Peyer's patch (tissue), 4 donors: Measurements from ENCODE around the gene GABBR2. TPM values are rescaled to one million over a fixed set of nuclear protein-coding genes. Genes with fewer than 3 reads are reported as not detected.

Experiments
- DNase-seq, 3 donors: peaks; one replicate each; pipeline ENCODE4 v3.0.0-alpha.2; 2017 to 2019
- H3K27ac ChIP-seq, 4 donors: fragments of 200-600 bp; sonication (generic); one replicate each; pipeline ENCODE4 v1.5.1; 2016 to 2019
- H3K27me3 ChIP-seq, 2 donors: fragments of 200-600 bp; sonication (generic); one replicate each; pipeline ENCODE4 v1.5.1; 2019
- H3K36me3 ChIP-seq, 3 donors: fragments of 200-600 bp; sonication (generic); one replicate each; pipeline ENCODE4 v1.5.1; 2016 to 2019
- H3K4me1 ChIP-seq, 4 donors: fragments of 200-600 bp; sonication (generic); one replicate each; pipeline ENCODE4 v1.5.1; 2016 to 2019
- H3K4me3 ChIP-seq, 4 donors: fragments of 200-600 bp; sonication (generic); 1 replicate in 3 of 4; 2 replicates in 1 of 4; pipeline ENCODE4 v1.5.1; 2016 to 2019; ENCODE audit warnings: mild to moderate bottlenecking in 1 of 4
- H3K9me3 ChIP-seq, 4 donors: fragments of 200-600 bp; sonication (generic); one replicate each; pipeline ENCODE4 v1.5.1; 2016 to 2019; ENCODE audit warnings: mild to moderate bottlenecking in 1 of 4
- CTCF ChIP-seq, 6 experiments: fragments of 450-650 bp in 4 of 6; fragments of 200-600 bp in 2 of 6; sonication (generic) in 1 of 6; IDR thresholded peaks; one replicate each; pipeline ENCODE4 v1.5.1; 2017 to 2019; ENCODE audit warnings: antibody characterized with exemption in 6 of 6, mild to moderate bottlenecking in 3 of 6, moderate library complexity in 1 of 6
- POLR2A ChIP-seq, 2 donors: fragments of 450-650 bp; IDR thresholded peaks; one replicate each; pipeline ENCODE4 v1.5.1; 2017; ENCODE audit warnings: antibody characterized with exemption in 2 of 2, mild to moderate bottlenecking in 2 of 2, moderate library complexity in 2 of 2
- total RNA-seq, 4 donors: library from RNA; depleted of rRNA; stranded (reverse); fragments of >200 nt; gene quantifications; one replicate each; pipeline ENCODE4 v1.1.0, GENCODE V29; 2016

Gene GABBR2
- total RNA-seq, 4 donors from 2014 or later = not detected

DNA sequence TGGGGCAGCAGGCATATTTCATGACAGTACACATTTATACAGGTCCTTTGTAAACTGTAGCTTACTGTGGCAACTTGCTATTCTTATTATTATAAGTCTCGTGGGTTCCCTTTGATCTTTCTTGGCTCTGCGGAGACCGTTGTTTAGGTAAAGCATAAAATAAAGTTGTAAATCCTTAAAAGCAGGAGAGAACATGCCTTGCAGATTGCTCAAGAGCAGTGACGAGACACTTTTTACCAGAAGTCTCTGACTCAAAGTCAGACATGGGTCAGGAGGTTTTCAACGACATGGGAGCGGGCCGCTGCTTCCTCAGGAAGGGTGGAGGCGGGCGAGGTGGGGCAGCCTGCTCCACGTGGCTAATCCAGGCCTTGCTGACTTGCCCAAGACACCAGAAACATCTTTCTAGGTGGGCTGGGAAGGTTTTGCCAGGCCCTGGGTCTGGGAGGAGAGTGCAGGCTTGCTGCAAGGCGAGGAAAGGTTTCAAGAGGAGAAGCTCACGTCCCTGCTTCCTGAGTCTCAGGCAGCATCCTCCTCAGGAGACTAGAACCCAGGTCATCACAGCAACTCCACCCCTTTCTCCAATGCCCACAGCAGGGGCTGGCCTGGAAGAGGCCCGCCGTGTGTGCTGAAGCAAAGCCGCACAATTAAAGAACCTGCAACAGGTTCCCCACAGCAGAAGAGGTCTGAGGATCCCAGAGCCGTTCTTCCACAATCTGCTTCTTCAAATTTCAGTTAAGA is 459.8 kb downstream of the GABBR2 start:
- peak in 1 of 3 donors; percentile 76 for DNase-seq
- TF ChIP-seq POLR2A (IDR thresholded peaks at IDR 0.05) (no peak), CTCF (IDR thresholded peaks at IDR 0.05) (no peak)
- no peaks in the 10 kb centered on the region for H3K27me3 ChIP-seq
- peaks cover 0 to 37% (median 2%) of the 10 kb centered on the region in 4 donors for H3K4me1 ChIP-seq
- H3K9me3 ChIP-seq = no peaks in the 10 kb centered on the region
- H3K4me3 ChIP-seq = no peak overlapping the region
- peak overlapping the region in 2 of 4 donors; percentile 50 to 59 for H3K27ac ChIP-seq
- peaks cover 0 to 7% (median 0%) of the 10 kb centered on the region in 3 donors for H3K36me3 ChIP-seq

DNA sequence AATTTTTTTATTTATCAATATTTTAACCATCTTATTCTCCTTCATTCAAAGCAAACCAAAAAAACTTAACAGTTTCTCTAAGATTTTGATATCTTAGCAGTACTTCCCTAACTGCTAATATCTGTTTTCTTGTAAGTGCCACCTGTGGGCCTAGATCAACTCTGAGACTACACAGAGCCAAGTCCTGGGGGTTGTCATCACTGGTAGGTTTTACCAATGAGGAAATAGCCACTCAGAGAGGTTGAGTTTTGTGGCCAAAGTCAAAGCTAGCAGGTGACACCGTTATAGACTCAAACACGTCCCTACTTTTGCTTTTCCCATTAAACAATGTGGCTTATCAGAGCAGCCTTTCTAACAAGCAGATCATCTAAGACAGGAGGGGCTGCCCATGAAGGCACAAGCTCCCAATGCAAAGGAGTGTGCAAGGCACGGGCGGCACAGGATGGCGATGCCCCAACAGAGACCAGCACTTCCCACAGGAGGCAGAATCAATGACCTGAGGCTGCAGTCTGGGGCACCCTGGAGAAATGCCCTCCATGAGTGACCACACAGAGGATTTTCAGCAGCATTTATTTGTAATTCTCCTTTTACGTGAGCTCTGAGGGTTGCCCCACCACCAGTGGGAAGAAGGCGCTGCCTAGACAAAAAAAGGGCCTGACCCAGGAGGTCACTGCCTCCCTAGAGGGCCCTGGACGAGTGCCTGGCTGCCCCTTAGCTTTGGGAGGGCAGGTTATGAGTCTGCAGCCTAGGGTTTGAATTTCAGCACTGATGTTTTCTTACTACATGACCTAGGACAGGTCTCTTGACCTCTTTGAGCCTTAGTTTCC is 460.7 kb downstream of the GABBR2 start:
- H3K4me1 ChIP-seq = peaks cover 0 to 29% (median 2%) of the 10 kb centered on the region in 4 donors
- no peak for DNase-seq
- peak overlapping the region in 2 of 4 donors; percentile 50 to 59 for H3K27ac ChIP-seq
- TF ChIP-seq CTCF (IDR thresholded peaks at IDR 0.05) (no peak), POLR2A (IDR thresholded peaks at IDR 0.05) (no peak)
- no peaks in the 10 kb centered on the region for H3K27me3 ChIP-seq
- no peaks in the 10 kb centered on the region for H3K9me3 ChIP-seq
- H3K36me3 ChIP-seq = peaks cover 0 to 14% (median 0%) of the 10 kb centered on the region in 3 donors
- no peak overlapping the region for H3K4me3 ChIP-seq

DNA sequence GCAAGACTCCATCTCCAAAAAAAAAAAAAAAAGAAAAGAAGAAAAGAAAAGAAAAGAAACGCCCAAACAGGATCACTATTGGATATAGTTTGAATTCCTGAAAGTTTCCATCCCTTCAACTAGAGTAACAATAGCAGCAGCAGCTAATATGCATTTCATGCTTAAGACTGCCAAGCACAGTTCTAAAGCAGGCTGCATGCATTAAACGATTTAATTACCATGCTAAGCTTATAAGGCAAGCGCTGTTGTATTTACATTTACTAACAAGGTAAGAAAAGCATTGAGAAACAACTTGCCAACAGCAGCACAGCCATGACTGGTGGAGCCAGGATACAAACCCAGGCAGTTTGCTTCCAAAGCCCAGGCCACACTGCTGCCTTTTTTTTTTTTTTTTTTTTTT is 466.3 kb downstream of the GABBR2 start:
- TF ChIP-seq CTCF (IDR thresholded peaks at IDR 0.05) (no peak), POLR2A (IDR thresholded peaks at IDR 0.05) (no peak)
- no peak for DNase-seq
- H3K36me3 ChIP-seq = peaks cover 0 to 27% (median 0%) of the 10 kb centered on the region in 3 donors
- no peaks in the 10 kb centered on the region for H3K27me3 ChIP-seq
- H3K9me3 ChIP-seq = no peaks in the 10 kb centered on the region
- no peak overlapping the region for H3K27ac ChIP-seq
- H3K4me3 ChIP-seq = no peak overlapping the region
- H3K4me1 ChIP-seq = no peaks in the 10 kb centered on the region

DNA sequence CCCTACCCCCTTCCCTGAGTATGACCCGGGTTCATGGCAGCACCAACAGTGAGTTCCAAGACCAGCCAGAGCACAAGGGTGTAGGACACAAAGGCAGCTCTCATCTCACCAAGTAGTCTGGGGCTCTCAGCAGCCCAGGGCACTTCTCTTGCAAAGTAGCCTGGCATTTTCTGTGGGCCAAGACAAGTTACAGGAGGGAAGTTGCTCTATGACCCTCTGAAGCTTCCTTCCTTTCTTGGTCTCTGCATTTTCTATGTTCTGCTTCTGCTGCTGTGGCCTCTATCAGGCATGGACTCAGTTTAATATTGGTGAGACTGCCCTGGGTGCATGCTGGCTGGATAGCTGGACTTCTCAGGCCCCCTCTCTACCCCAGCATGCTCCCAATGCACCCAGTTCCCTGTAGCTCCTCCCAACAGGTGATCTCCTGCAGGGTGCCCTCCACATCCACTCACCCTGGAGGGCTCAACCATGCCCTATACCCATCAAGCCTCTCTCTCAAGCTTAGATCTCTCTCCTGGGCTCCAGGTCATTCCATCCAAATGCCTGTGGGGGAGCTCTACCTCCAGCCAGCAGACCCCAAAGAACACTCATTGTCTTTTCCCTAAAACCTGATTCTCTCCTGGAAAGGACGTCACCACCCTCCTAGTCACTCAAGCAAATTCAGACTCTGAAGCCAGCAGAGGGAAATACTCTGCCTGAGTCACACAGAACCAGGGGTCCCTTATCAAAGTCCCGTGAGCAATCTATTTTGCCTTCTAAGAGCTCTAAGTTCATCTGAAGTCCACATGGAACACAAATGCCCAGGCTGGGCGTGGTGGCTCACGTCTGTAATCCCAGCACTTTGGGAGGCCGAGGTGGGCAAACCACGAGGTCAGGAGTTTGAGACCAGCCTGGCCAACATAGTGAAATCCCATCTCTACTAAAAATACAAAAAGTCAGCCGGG is 467.1 kb downstream of the GABBR2 start:
- no peak for DNase-seq
- no peaks in the 10 kb centered on the region for H3K9me3 ChIP-seq
- no peaks in the 10 kb centered on the region for H3K27me3 ChIP-seq
- peaks cover 0 to 27% (median 0%) of the 10 kb centered on the region in 3 donors for H3K36me3 ChIP-seq
- no peak for TF ChIP-seq POLR2A (IDR thresholded peaks at IDR 0.05)
- TF ChIP-seq CTCF (IDR thresholded peaks at IDR 0.05) = no peak
- no peak overlapping the region for H3K27ac ChIP-seq
- no peak overlapping the region for H3K4me3 ChIP-seq
- H3K4me1 ChIP-seq = peaks cover 0 to 6% (median 0%) of the 10 kb centered on the region in 4 donors

DNA sequence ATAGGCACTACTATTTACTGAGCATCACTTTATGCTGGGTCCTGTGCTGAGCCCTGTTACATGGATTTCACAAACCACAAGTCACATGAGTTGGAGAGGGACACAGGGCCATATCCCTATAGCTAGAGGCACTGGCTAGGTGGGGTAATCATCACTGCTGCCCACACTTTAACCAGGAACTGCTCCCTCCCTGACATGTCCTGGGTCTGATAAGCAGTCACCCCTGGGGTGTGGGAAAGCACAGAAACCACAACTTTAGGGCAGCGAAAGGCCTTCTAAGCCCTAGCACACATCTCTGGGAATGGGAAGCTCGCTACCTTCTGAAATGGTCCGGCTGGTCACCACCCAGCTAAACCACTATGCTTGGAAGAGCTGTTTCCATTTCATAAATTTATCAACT is 468.3 kb downstream of the GABBR2 start:
- no peak for TF ChIP-seq POLR2A (IDR thresholded peaks at IDR 0.05)
- TF ChIP-seq CTCF (IDR thresholded peaks at IDR 0.05) = no peak
- DNase-seq = no peak

More for the DNA sequence above, 468.3 kb downstream of the GABBR2 start:
- Histone ChIP-seq H3K27me3 (no peaks in the 10 kb centered on the region), H3K4me1 (peaks cover 0 to 12% (median 0%) of the 10 kb centered on the region in 4 donors), H3K9me3 (no peaks in the 10 kb centered on the region), H3K4me3 (no peak overlapping the region), H3K36me3 (peaks cover 0 to 27% (median 0%) of the 10 kb centered on the region in 3 donors), H3K27ac (no peak overlapping the region)
